ENCODE data around the gene LAMB1.
"Not testable (repeated sequence)": the region's sequence is repeated elsewhere in the genome, so short reads cannot be mapped to it uniquely, and the experiment has no call there.

LAMB1 gene

DNA sequence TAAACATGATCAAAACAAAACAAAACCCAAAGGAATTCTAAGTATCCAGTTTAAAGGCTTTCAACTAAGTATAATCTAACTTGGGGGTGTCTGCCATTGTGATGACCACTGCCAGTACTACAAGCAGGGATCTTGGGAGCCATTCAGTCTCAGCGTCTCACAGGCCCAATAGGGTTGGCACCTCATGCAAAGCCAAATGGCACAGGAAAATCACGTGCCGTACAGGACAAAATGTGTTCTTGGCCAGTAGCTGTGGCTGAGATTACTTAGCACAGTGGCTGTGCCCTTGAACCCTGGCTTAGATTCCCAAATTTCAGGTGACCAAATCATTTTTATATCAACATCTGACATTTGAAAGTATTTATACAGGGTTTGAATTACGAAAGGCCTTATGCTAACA is 62.0 kb downstream of the LAMB1 start:
- DNase-seq: no peak

- DNase-seq: no peak
Measured at GRCh38 chr7:107939573-107940489, 63.1 kb downstream of the LAMB1 start.

DNA sequence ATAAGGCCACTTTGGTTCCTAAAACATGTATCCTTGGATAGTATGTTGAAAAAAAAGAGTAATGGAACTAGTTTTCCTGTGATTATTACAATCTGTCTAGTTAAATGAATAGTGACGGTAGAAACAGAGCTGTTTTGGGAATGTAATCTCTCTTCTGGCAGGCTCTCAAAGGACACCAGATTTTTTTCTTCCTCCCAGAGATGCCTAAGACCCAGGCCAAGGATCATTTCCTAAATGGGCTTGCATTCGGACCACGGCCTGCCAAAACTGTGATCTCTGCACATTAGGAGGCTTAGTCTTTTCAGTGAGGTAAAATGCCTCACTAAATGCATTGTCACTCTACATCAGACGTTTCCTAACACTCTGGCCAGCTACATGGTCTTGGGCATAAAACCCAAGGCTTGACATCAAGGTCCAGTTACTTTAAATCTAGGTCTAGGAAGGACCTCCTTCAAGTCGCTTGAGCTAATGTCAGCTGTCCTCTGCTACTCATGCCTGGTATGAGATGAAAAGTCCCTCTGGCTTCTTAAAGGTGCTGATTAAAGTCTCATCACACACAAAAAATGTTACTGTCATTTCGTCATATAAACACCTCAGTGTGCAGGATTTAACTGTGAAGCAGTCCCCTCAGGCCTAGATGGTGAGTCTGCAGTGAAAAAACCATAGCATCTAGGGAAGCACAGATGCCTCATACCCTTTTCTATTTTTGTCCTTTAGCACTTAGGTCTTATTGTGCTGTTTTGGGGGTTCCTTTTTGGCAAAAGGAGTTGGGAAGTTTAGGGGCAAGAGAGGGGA is 64.3 kb downstream of the LAMB1 start:
- DNase-seq: no peak

- DNase-seq: no peak
Measured at GRCh38 chr7:107937531-107937930, 65.4 kb downstream of the LAMB1 start.

DNA sequence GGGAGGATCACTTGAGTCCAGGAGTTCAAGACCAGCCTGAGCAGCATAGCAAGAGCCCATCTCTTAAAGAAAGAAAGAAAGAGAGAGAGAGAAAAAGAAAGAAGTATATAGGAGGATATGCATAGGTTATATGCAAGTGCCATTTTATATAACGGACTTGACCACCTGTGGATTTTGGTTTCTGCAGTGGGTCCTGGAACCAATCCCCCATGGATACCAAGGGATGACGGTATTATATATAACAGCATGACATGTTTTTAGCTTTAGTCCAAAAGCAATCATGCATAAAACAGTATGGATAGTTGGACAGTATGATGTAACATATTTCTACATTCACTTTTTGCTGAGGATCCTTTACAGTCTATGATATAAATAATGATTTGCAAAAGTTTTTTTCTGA is 66.6 kb downstream of the LAMB1 start:
- DNase-seq: no peak

GRCh38 chr7:107934991-107935770 is 67.8 kb downstream of the LAMB1 start:
- no peak for DNase-seq

GRCh38 chr7:107933386-107934013 is 69.5 kb downstream of the LAMB1 start:
- no peak for DNase-seq

- DNase-seq: no peak
Measured at GRCh38 chr7:107932805-107933204, 70.2 kb downstream of the LAMB1 start.

- peak; percentile 61 for DNase-seq
Measured at GRCh38 chr7:107931740-107932515, 71.0 kb downstream of the LAMB1 start.

- no peak for DNase-seq
Measured at GRCh38 chr7:107926481-107926880, 76.5 kb downstream of the LAMB1 start.

DNA sequence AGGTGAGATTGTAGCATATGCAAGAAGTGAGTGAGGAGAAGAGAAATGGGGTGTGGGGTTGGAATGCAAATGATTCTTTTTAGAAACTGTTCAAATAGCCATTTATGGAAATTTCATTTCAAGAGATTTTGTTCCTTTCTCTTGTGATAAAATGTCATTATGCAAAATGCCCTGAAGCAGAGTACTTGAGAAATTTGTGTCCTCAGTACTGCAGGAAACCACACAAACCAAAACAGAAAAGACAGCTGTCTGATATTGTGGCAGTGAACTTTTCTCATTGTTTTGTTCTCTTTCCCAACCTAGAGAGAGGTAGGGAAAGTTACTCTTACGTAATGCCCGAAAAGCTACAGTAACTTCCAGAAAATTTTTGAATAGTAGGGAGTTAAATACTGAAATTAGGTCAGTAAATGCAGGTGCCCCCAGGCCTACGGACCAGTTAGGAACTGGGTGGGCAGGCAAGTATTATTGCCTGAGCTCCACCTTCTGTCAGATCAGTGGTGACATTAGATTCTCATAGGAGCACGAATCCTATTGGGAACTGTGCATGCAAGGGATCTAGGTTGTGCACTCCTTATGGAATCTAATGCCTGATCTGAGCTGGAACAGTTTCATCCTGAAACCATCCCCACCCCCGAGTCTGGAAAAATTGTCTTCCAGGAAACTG is 78.0 kb downstream of the LAMB1 start:
- peak; percentile 69 for DNase-seq

- DNase-seq: no peak
Measured at GRCh38 chr7:107922886-107923285, 80.1 kb downstream of the LAMB1 start.

DNA sequence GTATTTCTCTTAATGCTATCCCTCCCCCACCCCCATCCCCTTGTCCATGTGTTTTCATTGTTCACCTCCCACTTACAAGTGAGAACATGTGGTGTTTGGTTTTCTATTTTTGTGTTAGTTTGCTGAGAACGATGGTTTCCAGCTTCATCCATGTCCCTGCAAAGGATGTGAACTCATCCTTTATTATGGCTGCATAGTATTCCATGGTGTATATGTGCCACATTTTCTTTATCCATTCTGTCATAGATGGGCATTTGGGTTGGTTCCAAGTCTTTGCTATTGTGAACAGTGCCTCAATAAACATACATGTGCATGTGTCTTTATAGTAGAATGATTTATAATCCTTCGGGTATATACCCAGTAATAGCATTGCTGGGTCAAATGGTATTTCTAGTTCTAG is 81.1 kb downstream of the LAMB1 start:
- DNase-seq: not testable (repeated sequence)

GRCh38 chr7:107920048-107920772 is 82.8 kb downstream of the LAMB1 start:
- DNase-seq: peak; percentile 37

DNA sequence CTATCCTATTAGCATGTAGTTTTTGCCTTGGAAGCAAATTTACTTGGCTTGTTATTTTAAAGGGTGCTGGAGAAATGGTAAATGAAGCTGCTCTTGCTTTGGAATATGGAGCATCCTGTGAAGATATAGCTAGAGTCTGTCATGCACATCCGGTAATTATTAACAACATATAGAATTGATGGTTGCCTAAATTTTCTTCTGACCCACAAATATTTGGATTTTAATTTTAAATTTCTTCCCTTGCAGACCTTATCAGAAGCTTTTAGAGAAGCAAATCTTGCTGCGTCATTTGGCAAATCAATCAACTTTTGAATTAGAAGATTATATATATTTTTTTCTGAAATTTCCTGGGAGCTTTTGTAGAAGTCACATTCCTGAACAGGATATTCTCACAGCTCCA is 84.0 kb downstream of the LAMB1 start:
- DNase-seq: no peak

DNA sequence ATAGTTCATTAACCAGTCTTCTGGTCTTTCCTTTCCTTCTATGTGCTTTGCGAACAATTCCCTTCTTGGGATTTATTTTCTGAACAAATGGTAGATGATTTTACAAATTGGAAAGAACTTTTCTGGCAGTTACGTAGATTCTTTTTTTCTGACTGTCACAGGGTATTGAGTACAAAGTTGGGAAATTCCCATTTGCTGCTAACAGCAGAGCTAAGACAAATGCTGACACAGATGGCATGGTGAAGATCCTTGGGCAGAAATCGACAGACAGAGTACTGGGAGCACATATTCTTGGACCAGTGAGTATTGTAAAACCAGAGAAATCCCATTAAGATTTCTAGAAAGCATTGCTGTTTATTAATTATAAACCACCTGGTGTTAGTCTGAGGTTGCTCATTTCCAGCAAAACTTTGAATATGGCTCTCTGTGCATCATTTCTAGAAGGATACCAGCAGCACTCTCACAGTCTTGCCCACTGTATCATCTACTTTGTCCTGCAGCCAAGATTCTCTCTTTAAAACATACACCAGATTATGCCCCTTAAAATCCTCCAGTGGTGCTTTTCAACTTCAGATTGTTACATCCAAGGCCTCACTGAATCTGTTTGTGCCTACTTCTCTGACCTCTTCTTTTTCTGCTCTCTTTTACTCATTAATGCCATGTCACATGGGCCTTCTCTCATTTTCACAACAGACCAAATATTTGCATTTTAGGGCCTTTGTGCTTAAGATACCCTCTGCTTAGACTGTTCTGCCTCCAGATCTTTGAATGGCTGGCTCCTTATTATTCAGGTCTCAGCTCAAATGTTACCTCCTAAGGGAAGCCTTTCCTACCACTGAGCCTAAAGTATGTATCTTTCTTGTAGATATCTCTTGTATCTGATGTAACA is 85.0 kb downstream of the LAMB1 start:
- DNase-seq: no peak

DNA sequence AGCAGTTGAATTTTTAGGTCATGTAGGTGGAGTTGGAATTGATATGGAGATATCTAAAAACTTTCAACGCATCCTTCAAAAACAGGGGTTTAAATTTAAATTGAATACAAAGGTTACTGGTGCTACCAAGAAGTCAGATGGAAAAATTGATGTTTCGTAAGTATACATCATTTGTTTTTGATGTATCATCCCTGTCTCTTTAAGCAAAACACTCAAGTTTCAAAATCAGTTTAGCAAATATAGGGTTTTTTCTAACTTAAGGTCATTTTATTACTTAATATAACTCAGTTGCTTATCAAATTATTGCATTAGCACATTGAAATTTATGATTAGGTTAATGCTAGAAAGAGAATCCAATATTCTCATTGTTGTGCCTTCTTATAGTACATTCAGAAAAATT is 87.4 kb downstream of the LAMB1 start:
- DNase-seq: no peak

GRCh38 chr7:107914831-107915230 is 88.1 kb downstream of the LAMB1 start:
- no peak for DNase-seq

- DNase-seq: no peak
Measured at GRCh38 chr7:107913851-107914250, 89.1 kb downstream of the LAMB1 start.

- no peak for DNase-seq
Measured at GRCh38 chr7:107911981-107912380, 91.0 kb downstream of the LAMB1 start.

All from hematopoietic multipotent progenitor cell treated with erythropoietin and hydrocortisone succinate and interleukin-3 and kit ligand, for 4 days (in vitro differentiated cells).